ENCODE results near the gene RETREG2. TPM values are rescaled to one million over a fixed set of nuclear protein-coding genes. Genes with fewer than 3 reads are reported as not detected.

Gene RETREG2
- total RNA-seq, 1 experiment from 2014 or later, result 59.5 TPM

DNA sequence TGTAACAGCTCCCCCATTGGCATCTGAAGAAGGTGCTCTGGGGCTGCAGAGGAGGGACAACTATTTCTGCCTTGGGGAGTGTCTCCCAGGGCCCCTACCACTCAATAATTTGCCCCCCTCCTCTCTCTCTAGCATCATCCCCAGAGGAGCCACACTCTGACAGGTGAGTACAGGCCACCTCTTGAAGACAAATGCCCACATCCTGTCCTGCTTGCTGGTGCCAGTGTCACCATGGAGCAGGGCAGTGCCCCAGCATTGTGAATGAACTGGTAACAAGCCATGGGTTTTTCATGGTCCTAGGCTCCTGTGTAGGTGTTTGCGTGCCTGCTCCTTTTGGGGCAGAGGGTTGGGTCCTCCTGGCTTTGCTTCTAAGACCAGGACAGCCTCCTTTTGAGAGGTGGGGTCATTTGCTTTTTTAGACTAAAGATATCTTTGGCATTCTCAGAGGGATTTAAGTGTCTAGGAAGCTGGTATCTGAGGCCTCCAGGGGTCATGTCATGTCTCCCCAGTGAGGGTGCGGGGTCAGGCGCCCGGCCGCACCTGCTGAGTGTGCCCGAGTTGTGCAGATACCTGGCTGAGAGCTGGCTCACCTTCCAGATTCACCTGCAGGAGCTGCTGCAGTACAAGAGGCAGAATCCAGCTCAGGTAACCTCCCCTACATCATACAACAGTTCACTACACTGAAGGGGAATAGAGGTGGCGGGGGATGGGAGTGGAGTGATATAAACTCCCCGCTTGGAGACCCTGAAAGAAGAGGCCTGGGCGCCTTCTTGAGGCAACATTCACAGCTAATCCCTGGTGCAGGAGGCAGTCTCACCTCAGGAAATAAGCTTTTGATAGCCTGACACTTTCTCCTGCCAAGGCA lies 1.8 kb downstream of the RETREG2 start:
- intact Hi-C loops (cut with micrococcal nuclease; ENCODE audit: unreplicated experiment), result loop anchor here (5.0 kb wide), 1 partner anchor 97 kb away; the partner anchor contains the start of gene DNAJB2
- CTCF ChIA-PET, result no interaction called here

DNA sequence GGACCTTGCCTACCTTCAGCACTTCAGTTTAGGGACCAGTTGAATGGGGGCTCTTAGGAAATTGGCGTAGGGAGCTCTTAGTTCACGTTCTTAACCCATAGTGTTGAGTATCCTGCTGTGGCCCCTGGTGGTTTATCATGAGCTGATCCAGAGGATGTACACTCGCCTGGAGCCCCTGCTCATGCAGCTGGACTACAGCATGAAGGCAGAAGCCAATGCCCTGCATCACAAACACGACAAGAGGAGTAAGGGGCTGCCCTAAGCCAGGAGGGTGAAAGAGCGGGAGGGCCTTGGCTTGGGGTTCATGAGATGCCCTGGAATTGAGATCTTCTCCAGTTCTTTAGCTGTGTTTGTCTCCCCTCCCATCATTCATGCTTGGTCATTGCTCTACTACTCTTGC lies 2.9 kb downstream of the RETREG2 start:
- CTCF ChIA-PET, result interaction anchor here (0.7 kb wide), 1 partner anchor 25 kb away, joined by 3 read pairs; no protein-coding TSS in a partner anchor

More for the DNA sequence above, 1.8 kb downstream of the RETREG2 start:
- Histone ChIP-seq H3K27me3 (replicated peaks; ENCODE audit: control insufficient read depth, insufficient read depth, low read length) (no peaks in the 10 kb centered on the region; the same call in 1 of the 2 replicates), H3K4me1 (peaks cover 12% of the 10 kb centered on the region), H3K4me3 (ENCODE audit: low read depth, low read length) (no peak overlapping the region), H3K36me3 (ENCODE audit: control insufficient read depth, insufficient read depth, low read length) (peaks cover 7% of the 10 kb centered on the region), H3K9me3 (no peaks in the 10 kb centered on the region)
- Mint-ChIP-seq H3K36me3 (ENCODE audit: insufficient read depth, unreplicated experiment) (peaks cover 39% of the 10 kb centered on the region), H3K9me3 (ENCODE audit: unreplicated experiment) (no peaks in the 10 kb centered on the region), H3K27ac (ENCODE audit: unreplicated experiment) (no peak overlapping the region), H3K4me3 (ENCODE audit: unreplicated experiment) (peak overlapping the region; percentile 90), H3K4me1 (ENCODE audit: low read depth, unreplicated experiment) (peaks cover 8% of the 10 kb centered on the region), H3K27me3 (ENCODE audit: insufficient read depth, unreplicated experiment) (no peaks in the 10 kb centered on the region)
- POLR2A ChIA-PET, result no interaction called here
- TF ChIP-seq, protein P1, sequence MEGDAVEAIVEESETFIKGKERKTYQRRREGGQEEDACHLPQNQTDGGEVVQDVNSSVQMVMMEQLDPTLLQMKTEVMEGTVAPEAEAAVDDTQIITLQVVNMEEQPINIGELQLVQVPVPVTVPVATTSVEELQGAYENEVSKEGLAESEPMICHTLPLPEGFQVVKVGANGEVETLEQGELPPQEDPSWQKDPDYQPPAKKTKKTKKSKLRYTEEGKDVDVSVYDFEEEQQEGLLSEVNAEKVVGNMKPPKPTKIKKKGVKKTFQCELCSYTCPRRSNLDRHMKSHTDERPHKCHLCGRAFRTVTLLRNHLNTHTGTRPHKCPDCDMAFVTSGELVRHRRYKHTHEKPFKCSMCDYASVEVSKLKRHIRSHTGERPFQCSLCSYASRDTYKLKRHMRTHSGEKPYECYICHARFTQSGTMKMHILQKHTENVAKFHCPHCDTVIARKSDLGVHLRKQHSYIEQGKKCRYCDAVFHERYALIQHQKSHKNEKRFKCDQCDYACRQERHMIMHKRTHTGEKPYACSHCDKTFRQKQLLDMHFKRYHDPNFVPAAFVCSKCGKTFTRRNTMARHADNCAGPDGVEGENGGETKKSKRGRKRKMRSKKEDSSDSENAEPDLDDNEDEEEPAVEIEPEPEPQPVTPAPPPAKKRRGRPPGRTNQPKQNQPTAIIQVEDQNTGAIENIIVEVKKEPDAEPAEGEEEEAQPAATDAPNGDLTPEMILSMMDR (IDR thresholded peaks at IDR 0.05; ENCODE audit: insufficient read depth in 1 of 2, low read depth in 1 of 2, low read length in 1 of 2, severe bottlenecking in 1 of 2, unreplicated experiment in 1 of 2), result no peak
- BruUV-seq (replicated peaks), result no TSS peak
- DNase-seq, result no peak

DNA sequence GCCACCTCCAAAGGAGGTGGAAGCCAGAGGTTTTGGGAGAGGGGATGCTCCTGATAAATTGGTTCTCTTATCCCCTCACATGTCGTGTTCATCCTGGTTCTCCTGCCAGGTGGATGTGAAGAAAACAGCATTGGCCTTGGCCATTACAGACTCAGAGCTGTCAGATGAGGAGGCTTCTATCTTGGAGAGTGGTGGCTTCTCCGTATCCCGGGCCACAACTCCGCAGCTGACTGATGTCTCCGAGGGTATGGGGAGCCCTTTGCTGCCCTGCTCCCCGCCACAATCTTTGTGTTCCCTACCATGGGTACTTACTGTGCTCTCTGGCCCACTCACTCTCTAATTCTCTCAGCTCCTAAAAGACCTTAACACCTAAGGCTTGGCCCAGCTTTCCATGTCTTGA lies 3.5 kb downstream of the RETREG2 start:
- no peak overlapping the region for H3K4me3 ChIP-seq (ENCODE audit: low read depth, low read length)
- no peak for DNase-seq
- intact Hi-C loops (cut with micrococcal nuclease; ENCODE audit: unreplicated experiment), result no loop called here
- Mint-ChIP-seq H3K36me3 (ENCODE audit: insufficient read depth, unreplicated experiment) (peaks cover 39% of the 10 kb centered on the region), H3K4me3 (ENCODE audit: unreplicated experiment) (no peak overlapping the region), H3K9me3 (ENCODE audit: unreplicated experiment) (no peaks in the 10 kb centered on the region), H3K4me1 (ENCODE audit: low read depth, unreplicated experiment) (peaks cover 8% of the 10 kb centered on the region), H3K27ac (ENCODE audit: unreplicated experiment) (no peak overlapping the region), H3K27me3 (ENCODE audit: insufficient read depth, unreplicated experiment) (no peaks in the 10 kb centered on the region)
- ChIA-PET CTCF (interaction anchor here (0.7 kb wide), 1 partner anchor 24 kb away, joined by 3 read pairs; no protein-coding TSS in a partner anchor), POLR2A (no interaction called here)
- no peaks in the 10 kb centered on the region for H3K9me3 ChIP-seq
- peaks cover 6% of the 10 kb centered on the region for H3K36me3 ChIP-seq (ENCODE audit: control insufficient read depth, insufficient read depth, low read length)
- peaks cover 7% of the 10 kb centered on the region for H3K4me1 ChIP-seq
- BruUV-seq (replicated peaks), result no TSS peak
- H3K27me3 ChIP-seq (replicated peaks; ENCODE audit: control insufficient read depth, insufficient read depth, low read length), result no peaks in the 10 kb centered on the region; the same call in 1 of the 2 replicates
- TF ChIP-seq, protein P1 (IDR thresholded peaks at IDR 0.05; ENCODE audit: insufficient read depth in 1 of 2, low read depth in 1 of 2, low read length in 1 of 2, severe bottlenecking in 1 of 2, unreplicated experiment in 1 of 2), result no peak

More for the DNA sequence above, 2.9 kb downstream of the RETREG2 start:
- Mint-ChIP-seq H3K27me3 (ENCODE audit: insufficient read depth, unreplicated experiment) (no peaks in the 10 kb centered on the region), H3K9me3 (ENCODE audit: unreplicated experiment) (no peaks in the 10 kb centered on the region), H3K36me3 (ENCODE audit: insufficient read depth, unreplicated experiment) (peaks cover 39% of the 10 kb centered on the region), H3K4me3 (ENCODE audit: unreplicated experiment) (no peak overlapping the region), H3K4me1 (ENCODE audit: low read depth, unreplicated experiment) (peaks cover 8% of the 10 kb centered on the region), H3K27ac (ENCODE audit: unreplicated experiment) (no peak overlapping the region)
- POLR2A ChIA-PET, result no interaction called here
- Histone ChIP-seq H3K4me3 (ENCODE audit: low read depth, low read length) (no peak overlapping the region), H3K27me3 (replicated peaks; ENCODE audit: control insufficient read depth, insufficient read depth, low read length) (no peaks in the 10 kb centered on the region; the same call in 1 of the 2 replicates), H3K36me3 (ENCODE audit: control insufficient read depth, insufficient read depth, low read length) (peaks cover 6% of the 10 kb centered on the region), H3K4me1 (peaks cover 7% of the 10 kb centered on the region), H3K9me3 (no peaks in the 10 kb centered on the region)
- BruUV-seq (replicated peaks), result no TSS peak
- intact Hi-C loops (cut with micrococcal nuclease; ENCODE audit: unreplicated experiment), result no loop called here
- TF ChIP-seq, protein P1 (IDR thresholded peaks at IDR 0.05; ENCODE audit: insufficient read depth in 1 of 2, low read depth in 1 of 2, low read length in 1 of 2, severe bottlenecking in 1 of 2, unreplicated experiment in 1 of 2), result no peak
- DNase-seq, result no peak
